Choroid plexus epithelial cell (primary cell): ENCODE results near the gene PRSS50.
"Not testable (repeated sequence)": the region's sequence is repeated elsewhere in the genome, so short reads cannot be mapped to it uniquely, and the experiment has no call there.

Experiments
- DNase-seq: peaks from one replicate; pipeline ENCODE4 v3.0.0-alpha.2; 2010; ENCODE audit warnings: low read depth
- H3K4me3 ChIP-seq: 2 replicates; pipeline ENCODE4 v1.5.1; 2011; ENCODE audit warnings: low read depth, mild to moderate bottlenecking, control low read depth, low read length, moderate library complexity
- TF ChIP-seq, protein P1 (sequence below): conservative IDR thresholded peaks from 2 replicates; pipeline ENCODE4 v1.5.1; 2011; ENCODE audit warnings: low read depth, mild to moderate bottlenecking, control low read depth, inconsistent platforms, low read length, moderate library complexity

PRSS50 gene

GRCh38 chr3:46709157-46709654 is 8.5 kb downstream of the PRSS50 start:
- TF ChIP-seq, protein P1, sequence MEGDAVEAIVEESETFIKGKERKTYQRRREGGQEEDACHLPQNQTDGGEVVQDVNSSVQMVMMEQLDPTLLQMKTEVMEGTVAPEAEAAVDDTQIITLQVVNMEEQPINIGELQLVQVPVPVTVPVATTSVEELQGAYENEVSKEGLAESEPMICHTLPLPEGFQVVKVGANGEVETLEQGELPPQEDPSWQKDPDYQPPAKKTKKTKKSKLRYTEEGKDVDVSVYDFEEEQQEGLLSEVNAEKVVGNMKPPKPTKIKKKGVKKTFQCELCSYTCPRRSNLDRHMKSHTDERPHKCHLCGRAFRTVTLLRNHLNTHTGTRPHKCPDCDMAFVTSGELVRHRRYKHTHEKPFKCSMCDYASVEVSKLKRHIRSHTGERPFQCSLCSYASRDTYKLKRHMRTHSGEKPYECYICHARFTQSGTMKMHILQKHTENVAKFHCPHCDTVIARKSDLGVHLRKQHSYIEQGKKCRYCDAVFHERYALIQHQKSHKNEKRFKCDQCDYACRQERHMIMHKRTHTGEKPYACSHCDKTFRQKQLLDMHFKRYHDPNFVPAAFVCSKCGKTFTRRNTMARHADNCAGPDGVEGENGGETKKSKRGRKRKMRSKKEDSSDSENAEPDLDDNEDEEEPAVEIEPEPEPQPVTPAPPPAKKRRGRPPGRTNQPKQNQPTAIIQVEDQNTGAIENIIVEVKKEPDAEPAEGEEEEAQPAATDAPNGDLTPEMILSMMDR = no peak
- DNase-seq = no peak
- H3K4me3 ChIP-seq = no peak overlapping the region

GRCh38 chr3:46708401-46709156 is 9.1 kb downstream of the PRSS50 start:
- TF ChIP-seq, protein P1 = no peak
- DNase-seq = no peak
- no peak overlapping the region for H3K4me3 ChIP-seq

DNA sequence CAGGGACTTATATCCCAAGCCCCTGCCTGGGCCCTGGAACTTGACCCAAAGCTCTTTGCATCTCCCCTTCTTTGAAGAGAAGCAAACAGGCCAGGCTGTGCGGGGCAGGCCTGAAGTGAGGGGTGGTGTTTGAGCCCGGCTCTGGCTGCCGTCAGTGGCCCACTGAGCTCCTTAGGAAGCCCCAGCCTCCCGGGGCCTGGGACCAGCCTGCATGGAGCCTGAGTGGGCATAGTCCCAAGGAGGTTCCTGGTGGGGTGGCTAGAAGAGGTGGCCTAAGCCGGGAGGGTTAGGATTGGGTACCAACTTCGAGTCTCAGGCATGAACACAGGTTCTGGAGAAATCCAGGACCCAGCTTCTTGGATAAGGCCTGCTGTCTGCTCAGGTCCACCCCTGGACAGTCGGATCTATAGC is 10.1 kb downstream of the PRSS50 start:
- TF ChIP-seq, protein P1 = no peak
- DNase-seq = no peak
- H3K4me3 ChIP-seq = no peak overlapping the region

DNA sequence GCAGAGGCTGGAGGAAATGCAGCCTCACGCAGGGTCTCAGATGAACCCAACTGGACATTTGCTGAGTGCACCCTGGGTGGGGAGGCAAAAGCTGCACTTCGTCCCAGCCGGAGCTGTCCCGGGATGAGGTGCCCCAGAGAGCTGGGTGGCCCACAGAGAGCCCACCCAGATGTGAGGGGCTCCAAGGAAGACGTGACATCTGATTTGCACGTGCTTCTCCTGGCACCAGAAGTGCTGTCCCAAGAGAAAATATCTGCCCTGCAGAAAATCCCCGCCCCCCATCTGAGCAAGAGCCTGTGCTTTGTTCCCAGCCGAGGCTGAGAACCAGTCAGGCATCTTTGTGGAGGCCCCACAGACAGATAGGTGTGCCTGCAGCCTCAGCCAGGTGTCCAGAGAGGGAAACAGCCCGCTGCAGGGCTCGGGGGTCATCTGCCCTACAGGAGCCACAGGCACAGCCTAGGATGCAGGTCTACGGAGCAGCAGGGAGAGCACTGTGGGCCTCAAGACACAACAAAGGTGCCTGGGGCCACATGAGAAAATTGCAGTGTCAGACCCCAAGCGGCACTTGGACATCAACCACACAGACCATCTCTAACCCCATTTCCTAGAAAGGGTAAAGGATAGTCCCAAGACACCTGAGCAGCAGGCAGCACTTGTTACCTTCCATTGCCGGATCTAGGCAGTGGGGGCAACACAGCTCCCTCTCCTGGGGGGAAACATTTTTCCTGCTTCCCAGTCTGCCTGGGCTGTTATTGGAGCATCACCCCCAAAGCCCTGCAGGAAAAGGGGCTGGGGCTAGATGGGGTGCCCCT is 10.7 kb downstream of the PRSS50 start:
- no peak for DNase-seq
- no peak overlapping the region for H3K4me3 ChIP-seq
- TF ChIP-seq, protein P1 = peak; percentile 3

GRCh38 chr3:46705751-46706552 is 11.7 kb downstream of the PRSS50 start:
- no peak overlapping the region for H3K4me3 ChIP-seq
- TF ChIP-seq, protein P1 = peak; percentile 21
- peak; percentile 35 for DNase-seq

DNA sequence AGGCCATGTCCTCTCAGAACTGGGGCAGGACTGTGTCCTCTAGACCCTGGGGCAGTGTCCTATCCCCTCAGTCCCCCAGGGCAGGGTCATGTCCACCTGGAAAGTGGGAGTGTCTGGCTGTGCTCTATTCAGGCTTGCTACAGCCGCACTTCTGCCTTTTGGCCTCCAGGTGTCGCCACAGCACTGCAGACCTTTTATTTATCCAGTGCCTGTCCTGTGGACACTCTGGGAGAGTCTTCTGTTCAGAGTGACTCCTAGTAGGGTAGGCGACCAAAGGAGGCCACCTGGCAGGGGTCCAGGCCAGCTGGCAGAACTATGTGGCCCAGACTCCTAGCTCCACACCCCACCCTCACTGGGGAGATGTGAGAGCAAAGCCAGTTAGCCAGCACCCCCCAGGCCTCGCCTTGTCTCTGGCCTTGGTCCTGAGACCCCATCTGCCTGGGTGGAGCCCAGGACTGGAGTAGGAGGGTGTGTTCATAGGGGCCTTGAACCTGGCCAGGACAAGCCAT is 12.6 kb downstream of the PRSS50 start:
- H3K4me3 ChIP-seq = no peak overlapping the region
- TF ChIP-seq, protein P1 = peak; percentile 96
- peak; percentile 77 for DNase-seq

- not testable (repeated sequence) for DNase-seq, H3K4me3 ChIP-seq
Observed at GRCh38 chr3:46704346-46704745, 13.3 kb downstream of the PRSS50 start.
